K562 (cell line): ENCODE results near the gene ALK. TPM values are rescaled to one million over a fixed set of nuclear protein-coding genes. Genes with fewer than 3 reads are reported as not detected.

Experiments used
- ATAC-seq: fragments of 200-7000 bp; cut with Tn5 transposase; 3 replicates; pipeline ENCODE4 v1.9.1; 2020; ENCODE audit warnings: moderate library complexity
- BruUV-seq: library from RNA; stranded (reverse); fragments of 400-500 nt; replicated peaks from 2 replicates; lab custom pipeline; 2021; lab: Mats Ljungman, UMichigan
- CTCF ChIA-PET: fragments of 300-600 bp; formaldehyde crosslinking; extraction: SDS; loops from one replicate; lab custom pipeline; 2021; ENCODE audit warnings: low intra/inter-chr PET ratio; lab: Yijun Ruan, JAX
- POLR2A ChIA-PET: fragments of 300-600, 350-650 bp; sonication (Branson Sonifier 250); formaldehyde crosslinking; extraction: SDS; loops from one replicate; lab custom pipeline; 2021; ENCODE audit warnings: antibody characterized with exemption, inconsistent platforms; lab: Yijun Ruan, JAX
- DNase-seq, 4 experiments: peaks; one replicate each; pipeline versions ENCODE4 v3.0.0 to v3.0.0-alpha.2; 2011 to 2018; ENCODE audit warnings: low spot score in 3 of 4, mixed read lengths in 3 of 4; ENCODE audit errors: extremely low read depth in 1 of 4
- FAIRE-seq: peaks from 2 replicates; lab custom pipeline; 2011; peaks lifted over from hg19 to GRCh38; lab: Jason Lieb, UNC
- H2AFZ ChIP-seq: 2 replicates; pipeline ENCODE4 v1.6.0; 2011; ENCODE audit warnings: low read depth, low read length, control low read depth, inconsistent platforms
- H3K27ac ChIP-seq: fragments of 200-600 bp; 3 replicates; pipeline ENCODE4 v1.8.0; 2011; ENCODE audit warnings: low read depth, mild to moderate bottlenecking, control low read depth, inconsistent platforms, low read length, moderate library complexity, mixed read lengths; ENCODE audit errors: extremely low read depth
- H3K27me3 ChIP-seq, 2 experiments: fragments of 300-600 bp in 1 of 2; 2 replicates in 1 of 2; 3 replicates in 1 of 2; pipeline versions ENCODE4 v1.6.0 to v1.8.0; 2011; ENCODE audit warnings: inconsistent platforms in 2 of 2, low read length in 2 of 2, mild to moderate bottlenecking in 1 of 2, mixed read lengths in 1 of 2, moderate library complexity in 1 of 2; ENCODE audit not compliant: control insufficient read depth in 2 of 2, insufficient read depth in 2 of 2
- H3K36me3 ChIP-seq: fragments of 300-600 bp; 3 replicates; pipeline ENCODE4 v1.8.0; 2011; ENCODE audit warnings: mild to moderate bottlenecking, low read length, inconsistent platforms; ENCODE audit not compliant: control insufficient read depth, insufficient read depth
- H3K4me1 ChIP-seq, 2 experiments: fragments of 200-600 bp in 1 of 2; replicated peaks in 1 of 2; 2 replicates in 1 of 2; 3 replicates in 1 of 2; pipeline versions ENCODE4 v1.5.1 to v1.8.0; 2011; ENCODE audit warnings: inconsistent platforms in 2 of 2, low read length in 2 of 2, mild to moderate bottlenecking in 1 of 2, mixed read lengths in 1 of 2, moderate library complexity in 1 of 2; ENCODE audit not compliant: control insufficient read depth in 2 of 2, insufficient read depth in 2 of 2
- H3K4me2 ChIP-seq: 2 replicates; pipeline ENCODE4 v1.6.1; 2011; ENCODE audit warnings: low read length, control low read depth, inconsistent platforms, mixed read lengths; ENCODE audit not compliant: insufficient read depth
- H3K4me3 ChIP-seq: fragments of 200-600 bp; sonication (generic), shearing (Covaris generic); 2 replicates; pipeline ENCODE4 v1.5.1; 2016; ENCODE audit warnings: control low read depth, inconsistent platforms
- H3K79me2 ChIP-seq: fragments of 200-600 bp; 3 replicates; pipeline ENCODE4 v1.8.0; 2011; ENCODE audit warnings: low read length, inconsistent platforms; ENCODE audit not compliant: control insufficient read depth, insufficient read depth
- H3K9ac ChIP-seq, 2 experiments: 2 replicates each; pipeline versions ENCODE4 v1.6.0 to v1.6.1; 2011; ENCODE audit warnings: low read depth in 2 of 2, low read length in 2 of 2, control low read depth in 1 of 2, inconsistent platforms in 1 of 2, mild to moderate bottlenecking in 1 of 2, mixed read lengths in 1 of 2; ENCODE audit not compliant: insufficient read depth in 1 of 2
- H3K9me1 ChIP-seq: one replicate; pipeline ENCODE4 v1.6.0; 2011; ENCODE audit warnings: inconsistent platforms, mild to moderate bottlenecking, low read length, moderate library complexity; ENCODE audit not compliant: control insufficient read depth, insufficient read depth
- H3K9me3 ChIP-seq: replicated peaks from 2 replicates; pipeline ENCODE4 v1.5.1; 2011; ENCODE audit warnings: low read depth, low read length, inconsistent platforms; ENCODE audit not compliant: control insufficient read depth, insufficient read depth
- H4K20me1 ChIP-seq: replicated peaks from 2 replicates; pipeline ENCODE4 v1.6.1; 2011; ENCODE audit warnings: low read length, inconsistent platforms, mixed read lengths; ENCODE audit not compliant: control insufficient read depth, insufficient read depth
- KHSRP ChIP-seq: fragments of 450-650 bp; IDR thresholded peaks from 2 replicates; pipeline ENCODE4 v1.6.1; 2017
- SAP30 ChIP-seq: fragments of 200-600 bp; sonication (generic); IDR thresholded peaks from 2 replicates; pipeline ENCODE4 v1.6.1; 2012; ENCODE audit warnings: borderline replicate concordance, low read depth, mild to moderate bottlenecking, moderate library complexity, low read length, control low read depth, inconsistent platforms; ENCODE audit not compliant: insufficient read depth, poor library complexity, severe bottlenecking
- STAG1 ChIP-seq: sonication (generic); formaldehyde crosslinking; IDR thresholded peaks from 2 replicates; pipeline ENCODE4 v1.5.0; 2020; ENCODE audit warnings: missing genetic modification reagents, borderline replicate concordance
- ZBTB34 ChIP-seq: fragments of 250-450 bp; sonication (Bioruptor Pico); IDR thresholded peaks from 2 replicates; pipeline ENCODE4 v1.8.0; 2021; ENCODE audit warnings: mild to moderate bottlenecking, moderate library complexity
- ZFX ChIP-seq: sonication (generic); formaldehyde crosslinking; IDR thresholded peaks from 2 replicates; pipeline ENCODE4 v1.8.0; 2022; ENCODE audit warnings: mild to moderate bottlenecking, missing genetic modification reagents, moderate library complexity
- ZNF551 ChIP-seq: fragments of 250-450 bp; sonication (Bioruptor Pico); IDR thresholded peaks from 2 replicates; pipeline ENCODE4 v1.5.0; 2021; ENCODE audit warnings: mild to moderate bottlenecking, moderate library complexity
- ZNF655 ChIP-seq: fragments of 250-450 bp; sonication (Bioruptor Pico); IDR thresholded peaks from 2 replicates; pipeline ENCODE4 v1.5.0; 2021
- WGBS: fragments of 100-300 bp; shearing (Covaris generic); methylation state at CpG from one replicate; pipeline ENCODE4 v1.1.6; 2016; ENCODE audit warnings: low coverage, mixed read lengths; ENCODE audit not compliant: insufficient coverage; ENCODE audit errors: missing lambda C conversion rate; 5-methylcytosine and 5-hydroxymethylcytosine counted together
- in situ Hi-C: fragments of 300-500 bp; cut with MboI; formaldehyde crosslinking; loops from 4 replicates; pipeline ENCODE4 v1.15.0; 2018; ENCODE audit warnings: inconsistent platforms, mixed read lengths
- intact Hi-C: fragments of 100-400 bp; cut with micrococcal nuclease; formaldehyde crosslinking; loops from 2 replicates; pipeline ENCODE4 v1.14.2; 2022
- polyA plus RNA-seq, 8 experiments: library from polyadenylated mRNA; depleted of rRNA in 4 of 8; stranded (reverse) in 5 of 8; unstranded in 3 of 8; fragments of >200 nt; fragmentation: Nextera tagmentation in 2 of 8; fragmentation: Illumina TruSeq in 1 of 8; extraction: Ambion mirVana in 2 of 8; extraction: Trizol in 1 of 8; gene quantifications; 2 replicates each; pipeline versions ENCODE4 v1.2.1 to v1.2.3, GENCODE V29; 2011 to 2014; ENCODE audit warnings: inconsistent platforms in 1 of 8, missing spikeins in 1 of 8
- total RNA-seq, 7 experiments: library from RNA; depleted of rRNA in 6 of 7; stranded (reverse); fragments of >200 nt in 6 of 7; fragmentation: Illumina TruSeq in 2 of 7; extraction: Trizol in 2 of 7; gene quantifications; 2 replicates each; pipeline versions ENCODE4 v1.2.1 to v1.2.3, GENCODE V29; 2011 to 2021; ENCODE audit warnings: low replicate concordance in 1 of 7

Gene ALK
- total and polyA plus RNA-seq, 9 of the 15 experiments (the other 6 are each of a cell fraction or from before 2014, with no cell fraction given) = not detected

GRCh38 chr2:29334706-29335105 is 586.7 kb downstream of the ALK start:
- H3K36me3 ChIP-seq = no peaks in the 10 kb centered on the region
- in situ Hi-C loops = no loop called here
- DNase-seq (no peak), FAIRE-seq (no peak), ATAC-seq (no peak)
- TF ChIP-seq SAP30 (no peak), ZBTB34 (no peak), ZNF551 (CRISPR knock-in tag) (no peak), ZFX (CRISPR knock-in tag) (no peak), STAG1 (no peak), KHSRP (no peak), ZNF655 (CRISPR knock-in tag) (no peak)
- BruUV-seq = no TSS peak
- H4K20me1 ChIP-seq = no peaks in the 10 kb centered on the region
- H3K9me1 ChIP-seq = no peaks in the 10 kb centered on the region
- WGBS = 0% methylated on average over 9 of the region's 10 CpGs
- H3K4me1 ChIP-seq = no peaks in the 10 kb centered on the region
- H3K4me2 ChIP-seq = no peak overlapping the region
- H2AFZ ChIP-seq = no peak overlapping the region
- intact Hi-C loops = no loop called here
- H3K27me3 ChIP-seq = peaks cover 3 to 33% of the 10 kb centered on the region in 2 experiments; a peak in 3 of 5 replicates
- H3K4me3 ChIP-seq = no peak overlapping the region
- no peaks in the 10 kb centered on the region for H3K79me2 ChIP-seq
- H3K9ac ChIP-seq = no peak overlapping the region
- no peak overlapping the region for H3K27ac ChIP-seq
- POLR2A ChIA-PET = interaction anchor here (1.0 kb wide), 1 partner anchor 12 kb away, joined by 3 read pairs; no protein-coding TSS in a partner anchor
- CTCF ChIA-PET = interaction anchor here (0.6 kb wide), 1 partner anchor 378 kb away, joined by 3 read pairs; no protein-coding TSS in a partner anchor
- H3K9me3 ChIP-seq = no peaks in the 10 kb centered on the region
